ENCODE data around the gene SELPLG.

DNA sequence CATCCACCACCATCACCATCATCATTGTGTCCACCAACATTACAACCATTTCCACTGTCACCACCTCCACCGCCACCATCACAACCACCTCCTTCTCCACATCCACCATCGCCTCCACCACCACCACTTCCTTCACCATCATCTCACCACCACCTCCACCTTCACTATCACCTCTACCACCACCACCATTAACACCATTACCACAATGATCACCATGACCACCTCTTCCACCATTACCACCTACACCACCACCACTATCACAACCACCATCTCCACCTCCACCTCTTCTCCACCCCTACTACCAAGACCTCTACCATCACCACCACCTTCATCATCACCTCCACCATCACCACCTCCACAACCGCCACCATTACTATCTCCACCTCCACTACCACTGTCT is 54.9 kb downstream of the SELPLG start:
- TF ChIP-seq, protein P1, sequence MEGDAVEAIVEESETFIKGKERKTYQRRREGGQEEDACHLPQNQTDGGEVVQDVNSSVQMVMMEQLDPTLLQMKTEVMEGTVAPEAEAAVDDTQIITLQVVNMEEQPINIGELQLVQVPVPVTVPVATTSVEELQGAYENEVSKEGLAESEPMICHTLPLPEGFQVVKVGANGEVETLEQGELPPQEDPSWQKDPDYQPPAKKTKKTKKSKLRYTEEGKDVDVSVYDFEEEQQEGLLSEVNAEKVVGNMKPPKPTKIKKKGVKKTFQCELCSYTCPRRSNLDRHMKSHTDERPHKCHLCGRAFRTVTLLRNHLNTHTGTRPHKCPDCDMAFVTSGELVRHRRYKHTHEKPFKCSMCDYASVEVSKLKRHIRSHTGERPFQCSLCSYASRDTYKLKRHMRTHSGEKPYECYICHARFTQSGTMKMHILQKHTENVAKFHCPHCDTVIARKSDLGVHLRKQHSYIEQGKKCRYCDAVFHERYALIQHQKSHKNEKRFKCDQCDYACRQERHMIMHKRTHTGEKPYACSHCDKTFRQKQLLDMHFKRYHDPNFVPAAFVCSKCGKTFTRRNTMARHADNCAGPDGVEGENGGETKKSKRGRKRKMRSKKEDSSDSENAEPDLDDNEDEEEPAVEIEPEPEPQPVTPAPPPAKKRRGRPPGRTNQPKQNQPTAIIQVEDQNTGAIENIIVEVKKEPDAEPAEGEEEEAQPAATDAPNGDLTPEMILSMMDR (conservative IDR thresholded peaks at IDR 0.05; ENCODE audit: low read depth, low read length), result no peak
- TF ChIP-seq EZH2 (IDR thresholded peaks at IDR 0.05; ENCODE audit: borderline replicate concordance, low read depth, low read length, poor library complexity, severe bottlenecking), result no peak

All from A673 (cell line).